HG02759 (cell line): ENCODE data around the gene PHLPP1.

ENCODE experiments used
- ATAC-seq: cut with Tn5 transposase; IDR thresholded peaks from one replicate; pipeline ENCODE4 v1.9.1; 2021; ENCODE audit warnings: mild to moderate bottlenecking, moderate library complexity; ENCODE audit not compliant: unreplicated experiment

The PHLPP1 gene

GRCh38 chr18:62999392-62999791, 284.1 kb downstream of the PHLPP1 start:
- ATAC-seq, result no peak

- no peak for ATAC-seq
These were observed 284.6 kb downstream of the PHLPP1 start for GRCh38 chr18:62999921-63000320.

- ATAC-seq, result no peak
These were observed 285.5 kb downstream of the PHLPP1 start for GRCh38 chr18:63000839-63001238.

GRCh38 chr18:63001861-63002260, 286.5 kb downstream of the PHLPP1 start:
- ATAC-seq, result no peak

GRCh38 chr18:63002305-63002704, 287.0 kb downstream of the PHLPP1 start:
- ATAC-seq, result no peak

- no peak for ATAC-seq
These were observed 287.6 kb downstream of the PHLPP1 start for GRCh38 chr18:63002803-63003445.

GRCh38 chr18:63003899-63004298, 288.6 kb downstream of the PHLPP1 start:
- ATAC-seq, result no peak

GRCh38 chr18:63004466-63005089, 289.2 kb downstream of the PHLPP1 start:
- ATAC-seq, result no peak

- no peak for ATAC-seq
These were observed 290.0 kb downstream of the PHLPP1 start for GRCh38 chr18:63005306-63005705.

GRCh38 chr18:63007231-63007630, 291.9 kb downstream of the PHLPP1 start:
- ATAC-seq, result no peak

- ATAC-seq, result no peak
These were observed 300.9 kb downstream of the PHLPP1 start for GRCh38 chr18:63016270-63016669.

- ATAC-seq, result no peak
These were observed 301.7 kb downstream of the PHLPP1 start for GRCh38 chr18:63017076-63017475.

- no peak for ATAC-seq
These were observed 302.6 kb downstream of the PHLPP1 start for GRCh38 chr18:63017977-63018376.

- ATAC-seq, result no peak
These were observed 307.2 kb downstream of the PHLPP1 start for GRCh38 chr18:63022429-63023022.

GRCh38 chr18:63025251-63026090, 310.1 kb downstream of the PHLPP1 start:
- no peak for ATAC-seq

GRCh38 chr18:63028380-63028779, 313.0 kb downstream of the PHLPP1 start:
- no peak for ATAC-seq
